Activated CD4-positive, alpha-beta memory T cell treated with anti-CD3 and anti-CD28 coated beads for 36 hours (primary cell): ENCODE data around the gene CSNK1A1. TPM values are rescaled to one million over a fixed set of nuclear protein-coding genes. Genes with fewer than 3 reads are reported as not detected.
"Not testable (repeated sequence)": the region's sequence is repeated elsewhere in the genome, so short reads cannot be mapped to it uniquely, and the experiment has no call there.

Experiments
- CTCF ChIA-PET: fragments of 350-600 bp; sonication (Branson Sonifier 250); formaldehyde crosslinking; loops from one replicate; lab custom pipeline; 2021; ENCODE audit warnings: antibody characterized with exemption, inconsistent platforms; lab: Charles Lee
- POLR2A ChIA-PET: fragments of 350-600 bp; sonication (Branson Sonifier 250); formaldehyde crosslinking; loops from one replicate; lab custom pipeline; 2021; ENCODE audit warnings: antibody characterized with exemption; lab: Charles Lee
- DNase-seq: peaks from one replicate; pipeline ENCODE4 v3.0.0-alpha.2; 2020
- H3K27ac Mint-ChIP-seq: one replicate; pipeline ENCODE4 v1.8.0; 2021; ENCODE audit warnings: mixed read lengths
- H3K27me3 Mint-ChIP-seq: one replicate; pipeline ENCODE4 v1.8.0; 2021; ENCODE audit warnings: mixed read lengths
- H3K36me3 Mint-ChIP-seq: one replicate; pipeline ENCODE4 v1.8.0; 2021; ENCODE audit warnings: mixed read lengths
- H3K4me1 Mint-ChIP-seq: one replicate; pipeline ENCODE4 v1.8.0; 2021; ENCODE audit warnings: low read depth, mixed read lengths
- H3K4me3 Mint-ChIP-seq: one replicate; pipeline ENCODE4 v1.8.0; 2021; ENCODE audit warnings: mild to moderate bottlenecking, mixed read lengths
- H3K9me3 Mint-ChIP-seq: one replicate; pipeline ENCODE4 v1.8.0; 2021; ENCODE audit warnings: mixed read lengths
- intact Hi-C: fragments of 100-400 bp; cut with micrococcal nuclease; formaldehyde crosslinking; loops from one replicate; pipeline ENCODE4 v1.15.1; 2023
- total RNA-seq, 2 experiments: library from RNA; stranded (reverse); gene quantifications; one replicate each; pipeline ENCODE4 v1.2.3, GENCODE V29; 2021

Gene CSNK1A1
- total RNA-seq, 2 experiments from 2014 or later: 165 to 170 TPM

- DNase-seq: no peak
- Mint-ChIP-seq H3K9me3 (no peaks in the 10 kb centered on the region), H3K36me3 (no peaks in the 10 kb centered on the region), H3K27me3 (no peaks in the 10 kb centered on the region), H3K4me1 (peaks cover 18% of the 10 kb centered on the region), H3K27ac (no peak overlapping the region), H3K4me3 (no peak overlapping the region)
- ChIA-PET POLR2A (no interaction called here), CTCF (interaction anchor here (0.8 to 1.0 kb wide), 2 partner anchors 131 to 201 kb away, joined by 3 read pairs; no protein-coding TSS in a partner anchor)
- intact Hi-C loops: no loop called here
Measured at GRCh38 chr5:149572170-149572569, 20.9 kb upstream of the CSNK1A1 start.

DNA sequence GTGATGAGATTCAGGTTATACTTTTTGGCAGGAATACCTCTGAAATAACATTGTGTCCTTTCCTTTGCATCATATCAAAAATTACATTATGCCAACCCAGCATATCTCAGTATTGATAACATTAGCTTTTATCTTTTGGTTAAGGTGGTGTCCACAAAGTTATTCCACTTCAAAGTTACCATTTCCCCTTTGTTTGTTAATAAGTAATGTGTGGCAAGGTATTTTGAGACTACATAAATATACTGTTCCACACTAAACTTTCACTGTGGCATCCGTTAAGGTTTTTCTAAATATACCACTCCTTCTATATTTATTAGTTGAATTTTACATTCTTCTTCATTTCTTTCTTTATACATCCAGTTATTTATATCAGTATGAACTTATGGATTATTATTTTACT is 16.0 kb upstream of the CSNK1A1 start:
- no peaks in the 10 kb centered on the region for H3K36me3 Mint-ChIP-seq
- peaks cover 13% of the 10 kb centered on the region for H3K4me1 Mint-ChIP-seq
- no peaks in the 10 kb centered on the region for H3K27me3 Mint-ChIP-seq
- POLR2A ChIA-PET: no interaction called here
- no peak overlapping the region for H3K27ac Mint-ChIP-seq
- CTCF ChIA-PET: interaction anchor here (0.7 to 4.8 kb wide), 7 partner anchors 12 to 199 kb away, joined by 3 to 46 read pairs (median 18); no protein-coding TSS in a partner anchor
- no peak for DNase-seq
- H3K4me3 Mint-ChIP-seq: no peak overlapping the region
- intact Hi-C loops: no loop called here
- H3K9me3 Mint-ChIP-seq: no peaks in the 10 kb centered on the region

- H3K27me3 Mint-ChIP-seq, H3K9me3 Mint-ChIP-seq, H3K4me3 Mint-ChIP-seq, H3K36me3 Mint-ChIP-seq, H3K27ac Mint-ChIP-seq, DNase-seq: not testable (repeated sequence)
- CTCF ChIA-PET: interaction anchor here (0.6 to 4.8 kb wide), 33 partner anchors 11 to 295 kb away, joined by 3 to 46 read pairs (median 4); partner anchors contain the start of genes ARHGEF37, CSNK1A1 and GRPEL2
- POLR2A ChIA-PET: interaction anchor here (1.0 kb wide), 1 partner anchor 14 kb away, joined by 5 read pairs; the partner anchor contains the start of gene CSNK1A1
- intact Hi-C loops: loop anchor here (1.0 to 5.0 kb wide), 5 partner anchors 122 to 247 kb away; no protein-coding TSS in a partner anchor
- peaks cover 23% of the 10 kb centered on the region for H3K4me1 Mint-ChIP-seq
Measured at GRCh38 chr5:149564542-149565140, 13.4 kb upstream of the CSNK1A1 start.

- ChIA-PET POLR2A (interaction anchor here (2.5 kb wide), 1 partner anchor 13 kb away, joined by 19 read pairs; the partner anchor contains the start of gene CSNK1A1), CTCF (interaction anchor here (1.1 to 4.2 kb wide), 13 partner anchors 12 to 295 kb away, joined by 3 to 65 read pairs (median 10); partner anchors contain the start of genes CSNK1A1 and IL17B)
Measured at GRCh38 chr5:149563466-149563865, 12.2 kb upstream of the CSNK1A1 start.

DNA sequence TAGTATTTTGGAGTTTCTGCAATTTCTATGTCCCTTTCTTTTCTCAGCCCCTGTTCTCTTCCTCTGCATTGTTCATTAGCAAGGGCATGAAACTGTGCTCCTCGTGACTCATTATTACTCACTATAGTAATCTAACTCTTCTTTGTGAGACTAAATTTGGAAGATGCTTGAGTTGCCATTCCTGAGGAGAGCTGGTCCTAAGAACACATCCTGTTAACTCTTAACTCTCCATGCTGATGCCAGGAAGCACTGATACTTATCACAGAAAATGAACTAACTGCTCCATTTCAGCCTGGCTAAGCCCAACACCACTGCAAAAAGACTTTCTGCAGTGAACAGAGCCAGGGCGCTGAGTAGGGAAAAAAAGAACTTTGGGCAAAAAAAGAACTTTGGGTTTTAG is 10.6 kb upstream of the CSNK1A1 start:
- peak overlapping the region; percentile 44 for H3K27ac Mint-ChIP-seq
- peaks cover 23% of the 10 kb centered on the region for H3K4me1 Mint-ChIP-seq
- no peaks in the 10 kb centered on the region for H3K27me3 Mint-ChIP-seq
- DNase-seq: no peak
- H3K4me3 Mint-ChIP-seq: no peak overlapping the region
- ChIA-PET CTCF (interaction anchor here (1.3 to 4.2 kb wide), 12 partner anchors 11 to 245 kb away, joined by 3 to 65 read pairs (median 10); partner anchors contain the start of genes CSNK1A1, GRPEL2 and IL17B), POLR2A (interaction anchor here (2.5 kb wide), 1 partner anchor 11 kb away, joined by 19 read pairs; the partner anchor contains the start of gene CSNK1A1)
- no peaks in the 10 kb centered on the region for H3K36me3 Mint-ChIP-seq
- intact Hi-C loops: loop anchor here (1.0 to 5.0 kb wide), 3 partner anchors 11 to 245 kb away; partner anchors contain the start of gene CSNK1A1
- H3K9me3 Mint-ChIP-seq: no peaks in the 10 kb centered on the region

More at GRCh38 chr5:149563466-149563865, 12.2 kb upstream of the CSNK1A1 start:
- peak overlapping the region; percentile 26 for H3K27ac Mint-ChIP-seq
- no peaks in the 10 kb centered on the region for H3K36me3 Mint-ChIP-seq
- H3K4me3 Mint-ChIP-seq: no peak overlapping the region
- H3K4me1 Mint-ChIP-seq: peaks cover 23% of the 10 kb centered on the region
- intact Hi-C loops: loop anchor here (5.0 kb wide), 2 partner anchors 196 to 246 kb away; no protein-coding TSS in a partner anchor
- H3K9me3 Mint-ChIP-seq: no peaks in the 10 kb centered on the region
- no peak for DNase-seq
- no peaks in the 10 kb centered on the region for H3K27me3 Mint-ChIP-seq

GRCh38 chr5:149559706-149560105 is 8.5 kb upstream of the CSNK1A1 start:
- Mint-ChIP-seq H3K9me3 (no peaks in the 10 kb centered on the region), H3K4me1 (peaks cover 23% of the 10 kb centered on the region), H3K27me3 (no peaks in the 10 kb centered on the region), H3K36me3 (no peaks in the 10 kb centered on the region), H3K4me3 (no peak overlapping the region), H3K27ac (no peak overlapping the region)
- intact Hi-C loops: loop anchor here (5.0 to 10.0 kb wide), 4 partner anchors 192 to 1175 kb away; partner anchors contain the start of gene FBXO38
- POLR2A ChIA-PET: no interaction called here
- CTCF ChIA-PET: interaction anchor here (1.0 to 4.2 kb wide), 2 partner anchors 9 to 117 kb away, joined by 4 to 38 read pairs; partner anchors contain the start of gene CSNK1A1
- DNase-seq: no peak

- Mint-ChIP-seq H3K36me3 (peaks cover 31% of the 10 kb centered on the region), H3K4me1 (peaks cover 21% of the 10 kb centered on the region), H3K9me3 (no peaks in the 10 kb centered on the region), H3K27ac (no peak overlapping the region), H3K4me3 (peak overlapping the region; percentile 26), H3K27me3 (no peaks in the 10 kb centered on the region)
- intact Hi-C loops: loop anchor here (10.0 kb wide), 2 partner anchors 748 to 1168 kb away; partner anchors contain the start of gene FBXO38
- POLR2A ChIA-PET: interaction anchor here (0.7 to 4.1 kb wide), 2 partner anchors 10 to 179 kb away, joined by 4 to 19 read pairs; no protein-coding TSS in a partner anchor
- CTCF ChIA-PET: interaction anchor here (0.7 to 5.4 kb wide), 5 partner anchors 9 to 206 kb away, joined by 4 to 35 read pairs (median 8); no protein-coding TSS in a partner anchor
- DNase-seq: no peak
Measured at GRCh38 chr5:149552553-149553160, 1.4 kb upstream of the CSNK1A1 start.

- Mint-ChIP-seq H3K36me3 (peaks cover 34% of the 10 kb centered on the region), H3K4me3 (peak overlapping the region; percentile 97), H3K9me3 (no peaks in the 10 kb centered on the region), H3K27me3 (no peaks in the 10 kb centered on the region), H3K4me1 (peaks cover 26% of the 10 kb centered on the region), H3K27ac (peak overlapping the region; percentile 99)
- no peak for DNase-seq
- intact Hi-C loops: loop anchor here (10.0 kb wide), 2 partner anchors 747 to 1167 kb away; partner anchors contain the start of gene FBXO38
- POLR2A ChIA-PET: interaction anchor here (0.7 to 4.1 kb wide), 9 partner anchors 10 to 408 kb away, joined by 3 to 19 read pairs (median 4); partner anchors contain the start of genes ARHGEF37, GRPEL2, PCYOX1L and SLC26A2
- CTCF ChIA-PET: interaction anchor here (0.6 to 5.4 kb wide), 15 partner anchors 9 to 206 kb away, joined by 3 to 35 read pairs (median 5); no protein-coding TSS in a partner anchor
Measured at GRCh38 chr5:149552038-149552494, 827 bp upstream of the CSNK1A1 start.

- Mint-ChIP-seq H3K27ac (peak overlapping the region; percentile 99), H3K36me3 (peaks cover 44% of the 10 kb centered on the region), H3K27me3 (no peaks in the 10 kb centered on the region), H3K4me1 (peaks cover 40% of the 10 kb centered on the region), H3K4me3 (peak overlapping the region; percentile 97), H3K9me3 (no peaks in the 10 kb centered on the region)
- ChIA-PET POLR2A (interaction anchor here (0.6 to 4.1 kb wide), 18 partner anchors 12 to 410 kb away, joined by 3 to 23 read pairs (median 4); partner anchors contain the start of genes ARHGEF37, GRPEL2, PCYOX1L and SLC26A2), CTCF (interaction anchor here (0.7 to 5.4 kb wide), 22 partner anchors 7 to 899 kb away, joined by 3 to 35 read pairs (median 6); partner anchors contain the start of genes PCYOX1L and RPS14)
- intact Hi-C loops: loop anchor here (1.0 to 10.0 kb wide), 8 partner anchors 11 to 1166 kb away; partner anchors contain the start of genes CD74, FBXO38, HMGXB3 and TIGD6
- peak; percentile 42 for DNase-seq
Measured at GRCh38 chr5:149550594-149551226, 529 bp downstream of the CSNK1A1 start.

GRCh38 chr5:149550268-149550583 is 1.0 kb downstream of the CSNK1A1 start:
- DNase-seq: no peak
- POLR2A ChIA-PET: interaction anchor here (0.6 to 4.1 kb wide), 12 partner anchors 12 to 204 kb away, joined by 3 to 23 read pairs (median 5); partner anchors contain the start of genes ARHGEF37, GRPEL2 and PCYOX1L
- intact Hi-C loops: loop anchor here (2.0 to 10.0 kb wide), 5 partner anchors 31 to 1165 kb away; partner anchors contain the start of genes CD74, FBXO38, HMGXB3 and TIGD6
- Mint-ChIP-seq H3K4me1 (peaks cover 45% of the 10 kb centered on the region), H3K27ac (peak overlapping the region; percentile 99), H3K36me3 (peaks cover 49% of the 10 kb centered on the region), H3K9me3 (no peaks in the 10 kb centered on the region), H3K27me3 (no peaks in the 10 kb centered on the region), H3K4me3 (peak overlapping the region; percentile 97)
- CTCF ChIA-PET: interaction anchor here (0.8 to 5.4 kb wide), 10 partner anchors 11 to 899 kb away, joined by 3 to 35 read pairs (median 6); partner anchors contain the start of genes PCYOX1L and RPS14
